HCT116 (cell line): Measurements from ENCODE around the gene TBC1D1. TPM values are rescaled to one million over a fixed set of nuclear protein-coding genes. Genes with fewer than 3 reads are reported as not detected.
"Not testable (repeated sequence)": the region's sequence is repeated elsewhere in the genome, so short reads cannot be mapped to it uniquely, and the experiment has no call there.

Experiments
- ATAC-seq: fragments of 200-7000 bp; cut with Tn5 transposase; 2 replicates; pipeline ENCODE4 v1.9.1; 2020; ENCODE audit warnings: mild to moderate bottlenecking, moderate library complexity
- BruUV-seq: library from RNA; stranded (reverse); fragments of 400-500 nt; replicated peaks from 2 replicates; lab custom pipeline; 2021; lab: Mats Ljungman, UMichigan
- CTCF ChIA-PET: fragments of 300-600 bp; sonication (Branson Sonifier 250); formaldehyde crosslinking; loops from one replicate; lab custom pipeline; 2021; ENCODE audit warnings: antibody characterized with exemption; lab: Charles Lee
- POLR2A ChIA-PET: fragments of 300-600, 350-600 bp; sonication (Branson Sonifier 250); formaldehyde crosslinking; loops from one replicate; lab custom pipeline; 2021; ENCODE audit warnings: antibody characterized with exemption; lab: Charles Lee
- RAD21 ChIA-PET, 2 experiments: fragments of 300-600 bp; sonication (Branson Sonifier 250); formaldehyde crosslinking; loops; one replicate each; lab custom pipeline; 2023; ENCODE audit warnings: low total read pairs in 2 of 2; ENCODE audit not compliant: uncharacterized antibody in 2 of 2, unreplicated experiment in 2 of 2, low non-redundant PET in 1 of 2; lab: Charles Lee
- DNase-seq: peaks from one replicate; pipeline ENCODE4 v3.0.0-alpha.2; 2010; ENCODE audit warnings: low read depth, low spot score
- H2AFZ ChIP-seq: fragments of 200-600 bp; shearing (Covaris generic), sonication (generic); 2 replicates; pipeline ENCODE4 v1.6.1; 2017; ENCODE audit warnings: low read depth, mixed run types, mixed read lengths, antibody characterized with exemption, low read length; ENCODE audit not compliant: poor library complexity, severe bottlenecking
- H3K27ac ChIP-seq: 2 replicates; pipeline ENCODE4 v1.5.1; 2012; ENCODE audit warnings: low read depth, low read length
- H3K27me3 ChIP-seq: fragments of 200-600 bp; sonication (generic); 2 replicates; pipeline ENCODE4 v1.6.1; 2016; ENCODE audit warnings: mixed run types, low read length, mixed read lengths; ENCODE audit not compliant: insufficient read depth
- H3K36me3 ChIP-seq, 2 experiments: fragments of 200-500 bp in 1 of 2; fragments of 200-600 bp in 1 of 2; sonication (Bioruptor generic) in 1 of 2; sonication (generic) in 1 of 2; 2 replicates each; pipeline versions ENCODE4 v1.5.1 to v1.6.1; 2014 to 2016; ENCODE audit warnings: low read length in 2 of 2, inconsistent platforms in 1 of 2, mixed read lengths in 1 of 2, mixed run types in 1 of 2; ENCODE audit not compliant: insufficient read depth in 2 of 2, control insufficient read depth in 1 of 2
- H3K4me1 ChIP-seq, 2 experiments: fragments of 200-600 bp in 1 of 2; sonication (generic) in 1 of 2; 2 replicates each; pipeline versions ENCODE4 v1.5.1 to v1.6.1; 2012 to 2017; ENCODE audit warnings: low read length in 2 of 2, inconsistent platforms in 1 of 2, mild to moderate bottlenecking in 1 of 2, mixed read lengths in 1 of 2, mixed run types in 1 of 2, moderate library complexity in 1 of 2; ENCODE audit not compliant: insufficient read depth in 2 of 2, control insufficient read depth in 1 of 2
- H3K4me2 ChIP-seq: fragments of 200-600 bp; sonication (generic); 2 replicates; pipeline ENCODE4 v1.6.1; 2017; ENCODE audit warnings: mixed run types, low read length, mixed read lengths
- H3K4me3 ChIP-seq, 2 experiments: fragments of 200-600 bp in 1 of 2; sonication (generic) in 1 of 2; replicated peaks in 1 of 2; 2 replicates each; pipeline ENCODE4 v1.5.1; 2011 to 2016; ENCODE audit warnings: low read length in 2 of 2, control low read depth in 1 of 2, low read depth in 1 of 2, mild to moderate bottlenecking in 1 of 2, mixed read lengths in 1 of 2, mixed run types in 1 of 2
- H3K79me2 ChIP-seq: fragments of 200-600 bp; sonication (generic); 2 replicates; pipeline ENCODE4 v1.6.1; 2017; ENCODE audit warnings: mild to moderate bottlenecking, mixed run types, low read length, moderate library complexity, mixed read lengths; ENCODE audit not compliant: insufficient read depth
- H3K9ac ChIP-seq: fragments of 200-600 bp; sonication (generic); 2 replicates; pipeline ENCODE4 v1.6.1; 2016; ENCODE audit warnings: low read length, mixed read lengths
- H3K9me2 ChIP-seq: fragments of 200-600 bp; sonication (generic), shearing (Covaris generic); 2 replicates; pipeline ENCODE4 v1.6.1; 2017; ENCODE audit warnings: mixed run types, mild to moderate bottlenecking, moderate library complexity; ENCODE audit not compliant: insufficient read depth
- H3K9me3 ChIP-seq, 2 experiments: fragments of 200-500 bp in 1 of 2; fragments of 200-600 bp in 1 of 2; sonication (Bioruptor generic) in 1 of 2; sonication (generic) in 1 of 2; 2 replicates each; pipeline ENCODE4 v1.6.1; 2014 to 2017; ENCODE audit warnings: low read length in 2 of 2, mixed read lengths in 2 of 2, inconsistent platforms in 1 of 2, low read depth in 1 of 2, mild to moderate bottlenecking in 1 of 2, mixed run types in 1 of 2, moderate library complexity in 1 of 2; ENCODE audit not compliant: control insufficient read depth in 1 of 2, insufficient read depth in 1 of 2
- H4K20me1 ChIP-seq: fragments of 200-600 bp; sonication (generic), shearing (Covaris generic); 2 replicates; pipeline ENCODE4 v1.6.1; 2017; ENCODE audit warnings: mixed run types, mild to moderate bottlenecking, moderate library complexity; ENCODE audit not compliant: insufficient read depth
- CTCF ChIP-seq, 3 experiments: fragments of 200-600 bp in 1 of 3; sonication (generic) in 1 of 3; IDR thresholded peaks in 2 of 3; conservative IDR thresholded peaks in 1 of 3; 2 replicates each; pipeline ENCODE4 v1.5.1; 2012 to 2017; ENCODE audit warnings: low read depth in 2 of 3, low read length in 2 of 3, antibody characterized with exemption in 1 of 3, borderline replicate concordance in 1 of 3, control low read depth in 1 of 3, mild to moderate bottlenecking in 1 of 3, mixed read lengths in 1 of 3, mixed run types in 1 of 3, moderate library complexity in 1 of 3; ENCODE audit not compliant: insufficient read depth in 1 of 3
- FOSL1 ChIP-seq: IDR thresholded peaks from 2 replicates; pipeline ENCODE4 v1.6.1; 2012; ENCODE audit warnings: low read depth
- SIN3A ChIP-seq: IDR thresholded peaks from 2 replicates; pipeline ENCODE4 v1.6.1; 2012; ENCODE audit warnings: low read depth
- SRF ChIP-seq: IDR thresholded peaks from 2 replicates; pipeline ENCODE4 v1.6.1; 2012; ENCODE audit warnings: low read depth
- ZBTB33 ChIP-seq: IDR thresholded peaks from 2 replicates; pipeline ENCODE4 v1.6.1; 2011; ENCODE audit warnings: mild to moderate bottlenecking, low read length, moderate library complexity; ENCODE audit not compliant: insufficient replicate concordance; ENCODE audit errors: extremely low read depth
- ZFX ChIP-seq: fragments of 450-650 bp; IDR thresholded peaks from 2 replicates; pipeline ENCODE4 v1.6.1; 2017
- intact Hi-C: fragments of 100-400 bp; cut with micrococcal nuclease; formaldehyde crosslinking; loops from 2 replicates; pipeline ENCODE4 v1.10.0; 2022
- total RNA-seq: library from RNA; stranded (reverse); gene quantifications from one replicate; pipeline ENCODE4 v1.2.1, GENCODE V29; 2021; ENCODE audit not compliant: unreplicated experiment

TBC1D1 gene
- total RNA-seq, 1 experiment from 2014 or later: 82.7 TPM

GRCh38 chr4:38020386-38020785 lies 129.5 kb downstream of the TBC1D1 start:
- H3K27me3 ChIP-seq: no peaks in the 10 kb centered on the region
- CTCF ChIA-PET: no interaction called here
- H3K27ac ChIP-seq: no peak overlapping the region
- DNase-seq (no peak), ATAC-seq (no peak)
- peaks cover 0 to 4% of the 10 kb centered on the region in 2 experiments; a peak in 3 of 4 replicates for H3K36me3 ChIP-seq
- RAD21 ChIA-PET: no interaction called here
- no peaks in the 10 kb centered on the region for H3K79me2 ChIP-seq
- no TSS peak for BruUV-seq
- POLR2A ChIA-PET: no interaction called here
- intact Hi-C loops: no loop called here
- TF ChIP-seq ZFX (no peak), ZBTB33 (no peak), SRF (no peak), SIN3A (no peak), FOSL1 (no peak), CTCF (IDR thresholded peaks at IDR 0.05 in 2 of 3, conservative IDR thresholded peaks at IDR 0.05 in 1 of 3; ENCODE audit: borderline replicate concordance in 1 of 3, insufficient read depth in 1 of 3, low read depth in 2 of 3, low read length in 2 of 3) (no peak)
- no peaks in the 10 kb centered on the region for H3K9me2 ChIP-seq
- H2AFZ ChIP-seq: no peak overlapping the region
- H3K4me3 ChIP-seq: no peak overlapping the region
- H4K20me1 ChIP-seq: no peaks in the 10 kb centered on the region
- no peak overlapping the region for H3K4me2 ChIP-seq
- H3K9ac ChIP-seq: no peak overlapping the region
- no peaks in the 10 kb centered on the region for H3K4me1 ChIP-seq
- no peaks in the 10 kb centered on the region for H3K9me3 ChIP-seq

GRCh38 chr4:38020961-38021360 lies 130.1 kb downstream of the TBC1D1 start:
- H4K20me1 ChIP-seq, H3K36me3 ChIP-seq, H3K4me2 ChIP-seq, ATAC-seq, H3K27me3 ChIP-seq, DNase-seq, H3K27ac ChIP-seq, RAD21 ChIA-PET, H3K9me2 ChIP-seq, H2AFZ ChIP-seq, BruUV-seq, CTCF ChIA-PET, H3K4me3 ChIP-seq, intact Hi-C loops, H3K79me2 ChIP-seq, POLR2A ChIA-PET, H3K9ac ChIP-seq, H3K9me3 ChIP-seq, H3K4me1 ChIP-seq: not testable (repeated sequence)
